Activated T-cell treated with anti-CD3 and anti-CD28 coated beads for 48 hours (primary cell): ENCODE measurements around the gene MRI1.
"Not testable (repeated sequence)": the region's sequence is repeated elsewhere in the genome, so short reads cannot be mapped to it uniquely, and the experiment has no call there.

Experiments used
- DNase-seq: peaks from one replicate; pipeline ENCODE4 v3.0.0-alpha.2; 2020; ENCODE audit warnings: low read depth

MRI1 gene

DNA sequence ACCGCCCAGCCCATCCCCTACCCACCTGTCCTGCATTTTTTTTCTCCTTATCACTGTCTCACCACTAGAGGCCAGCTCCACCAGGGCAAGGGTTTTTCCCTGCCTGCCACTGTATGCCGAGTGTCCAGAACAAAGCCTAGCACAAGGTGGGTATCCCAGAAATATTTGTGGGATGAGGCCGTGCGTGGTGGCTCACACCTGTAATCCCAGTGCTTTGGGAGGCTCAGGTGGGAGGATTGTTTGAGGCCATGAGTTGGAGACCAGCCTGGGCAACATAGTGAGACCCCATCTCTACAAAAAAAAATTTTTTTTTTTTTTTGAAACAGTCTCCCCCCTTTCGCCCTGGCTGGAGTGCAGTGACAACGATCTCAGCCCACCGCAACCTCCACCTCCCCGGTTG, 2.9 kb upstream of the MRI1 start:
- no peak for DNase-seq

DNA sequence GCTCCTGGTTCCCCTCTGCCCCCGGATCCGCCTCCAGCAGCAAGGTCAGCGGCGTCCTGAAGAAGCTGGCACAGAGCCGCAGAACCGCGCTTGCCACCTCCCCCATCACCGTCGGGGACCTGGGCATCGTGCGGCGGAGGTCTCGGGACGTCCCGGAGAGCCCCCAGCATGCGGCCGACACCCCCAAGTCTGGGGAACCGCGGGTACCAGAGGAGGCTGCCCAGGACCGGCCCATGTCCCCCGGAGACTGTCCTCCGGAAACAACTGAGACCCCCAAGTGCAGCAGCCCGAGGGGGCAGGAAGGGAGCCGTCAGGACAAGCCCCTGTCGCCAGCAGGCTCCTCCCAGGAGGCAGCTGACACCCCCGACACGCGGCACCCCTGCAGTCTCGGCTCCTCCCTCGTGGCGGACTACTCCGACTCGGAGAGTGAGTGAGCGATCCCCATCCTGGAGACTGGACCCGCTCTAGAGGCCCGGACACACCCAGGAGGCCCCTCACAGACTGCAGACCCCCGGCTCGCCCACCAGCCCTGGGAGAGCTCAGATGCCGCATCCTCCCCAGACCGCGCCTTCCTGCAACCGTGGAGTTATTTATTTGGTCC, 1.6 kb upstream of the MRI1 start:
- DNase-seq, result no peak

DNA sequence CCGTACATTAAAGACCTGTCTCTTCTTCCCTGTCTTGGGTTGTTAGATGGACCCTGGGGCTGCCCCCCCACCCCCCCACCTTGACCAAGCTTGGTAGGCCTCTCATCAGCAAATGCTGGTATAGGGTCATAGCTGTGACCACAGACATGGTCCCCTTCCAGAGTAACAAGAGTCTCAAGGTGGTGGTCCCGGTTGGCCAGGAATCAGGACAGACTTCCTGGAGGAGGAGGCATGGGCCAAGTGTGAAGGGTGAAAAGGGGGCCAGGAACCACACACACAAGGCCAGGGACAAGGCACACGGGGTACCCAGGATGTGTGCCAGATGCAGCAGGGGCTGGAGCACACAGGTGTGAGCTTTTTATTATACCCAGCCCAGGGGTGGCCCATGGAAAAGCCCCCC, 1.1 kb upstream of the MRI1 start:
- DNase-seq, result no peak

DNA sequence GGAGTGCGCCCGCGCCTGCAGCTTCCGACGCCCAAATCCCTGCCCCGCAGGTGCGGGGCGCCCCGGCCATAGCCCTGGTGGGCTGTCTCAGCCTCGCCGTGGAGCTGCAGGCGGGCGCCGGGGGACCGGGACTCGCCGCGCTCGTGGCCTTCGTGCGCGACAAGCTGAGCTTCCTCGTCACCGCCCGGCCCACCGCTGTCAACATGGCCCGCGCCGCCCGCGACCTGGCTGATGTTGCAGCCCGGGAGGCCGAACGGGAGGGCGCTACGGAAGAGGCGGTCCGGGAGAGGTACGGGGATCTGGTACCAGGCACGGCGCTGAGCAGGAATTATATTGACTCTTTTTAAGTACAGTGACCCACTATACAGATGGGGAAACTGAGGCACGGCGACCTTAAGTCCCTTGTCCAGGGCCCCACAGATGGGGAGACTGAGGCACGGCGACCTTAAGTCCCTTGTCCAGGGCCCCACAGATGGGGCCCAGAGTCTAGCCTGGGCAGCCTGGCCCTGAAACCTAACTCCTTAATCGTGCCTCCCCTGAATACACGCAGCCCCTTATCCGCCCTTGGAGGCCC, 586 bp downstream of the MRI1 start:
- peak; percentile 38 for DNase-seq

DNA sequence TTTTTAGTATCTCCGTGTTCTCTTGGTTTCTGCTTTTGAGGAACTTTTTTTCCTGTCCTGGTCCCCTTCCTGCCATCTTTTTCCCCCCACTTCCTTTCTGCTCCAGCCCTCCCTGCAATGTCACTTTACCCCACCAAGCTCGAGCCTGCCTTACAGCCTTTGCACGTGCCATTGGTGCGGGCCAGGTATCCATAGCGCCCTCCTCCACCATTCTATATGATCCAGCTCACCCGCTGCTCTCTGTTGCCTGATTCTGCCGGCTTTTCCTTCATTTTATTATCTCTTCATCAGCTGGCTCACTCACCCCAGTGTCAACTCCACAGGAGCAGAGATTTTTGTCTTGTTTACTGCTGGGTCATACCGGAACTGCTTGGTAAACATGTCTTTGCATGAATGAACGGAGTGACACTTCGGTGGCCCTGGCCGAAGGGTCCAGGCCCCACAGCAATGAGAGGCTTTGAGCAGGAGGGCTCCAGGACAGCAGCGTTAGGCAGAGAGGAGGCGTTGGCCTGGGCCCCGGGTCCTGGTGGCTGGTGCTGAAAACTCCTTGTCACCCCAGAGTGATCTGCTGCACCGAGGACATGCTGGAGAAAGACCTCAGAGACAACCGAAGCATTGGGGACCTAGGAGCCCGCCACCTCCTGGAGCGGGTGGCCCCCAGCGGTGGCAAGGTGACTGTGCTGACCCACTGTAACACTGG, 1.2 kb downstream of the MRI1 start:
- no peak for DNase-seq

DNA sequence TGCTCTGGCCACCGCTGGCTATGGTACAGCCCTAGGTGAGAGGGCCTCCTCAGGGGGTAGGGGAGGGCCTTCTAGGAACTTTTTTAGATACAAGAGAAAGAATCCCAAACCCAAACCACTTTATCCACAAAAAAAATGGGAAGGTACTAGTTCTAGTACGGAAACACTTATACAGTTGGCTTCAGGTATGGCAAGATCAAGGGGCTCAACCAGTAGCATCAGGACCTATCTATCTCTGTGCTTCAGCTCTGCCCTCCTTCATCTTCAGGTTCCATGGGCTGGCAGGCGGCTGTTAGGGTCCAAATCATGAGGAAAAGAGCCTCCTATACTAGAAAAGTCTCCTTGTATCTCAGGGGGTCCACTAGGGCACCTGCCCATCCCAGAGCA, 1.8 kb downstream of the MRI1 start:
- DNase-seq, result no peak

DNA sequence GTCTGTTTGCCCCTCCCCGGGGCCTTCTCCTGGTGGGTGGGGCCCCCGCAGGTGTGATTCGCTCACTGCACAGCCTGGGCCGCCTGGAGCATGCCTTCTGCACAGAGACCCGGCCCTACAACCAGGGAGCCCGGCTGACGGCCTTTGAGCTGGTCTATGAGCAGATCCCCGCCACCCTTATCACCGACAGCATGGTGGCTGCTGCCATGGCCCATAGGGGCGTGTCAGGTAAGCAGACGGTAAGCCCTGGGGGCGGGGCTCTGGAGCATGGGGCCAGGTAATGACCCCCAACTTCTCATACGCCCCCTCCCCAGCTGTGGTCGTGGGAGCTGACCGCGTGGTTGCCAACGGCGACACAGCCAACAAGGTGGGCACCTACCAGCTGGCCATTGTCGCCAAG, 4.2 kb downstream of the MRI1 start:
- DNase-seq, result no peak

DNA sequence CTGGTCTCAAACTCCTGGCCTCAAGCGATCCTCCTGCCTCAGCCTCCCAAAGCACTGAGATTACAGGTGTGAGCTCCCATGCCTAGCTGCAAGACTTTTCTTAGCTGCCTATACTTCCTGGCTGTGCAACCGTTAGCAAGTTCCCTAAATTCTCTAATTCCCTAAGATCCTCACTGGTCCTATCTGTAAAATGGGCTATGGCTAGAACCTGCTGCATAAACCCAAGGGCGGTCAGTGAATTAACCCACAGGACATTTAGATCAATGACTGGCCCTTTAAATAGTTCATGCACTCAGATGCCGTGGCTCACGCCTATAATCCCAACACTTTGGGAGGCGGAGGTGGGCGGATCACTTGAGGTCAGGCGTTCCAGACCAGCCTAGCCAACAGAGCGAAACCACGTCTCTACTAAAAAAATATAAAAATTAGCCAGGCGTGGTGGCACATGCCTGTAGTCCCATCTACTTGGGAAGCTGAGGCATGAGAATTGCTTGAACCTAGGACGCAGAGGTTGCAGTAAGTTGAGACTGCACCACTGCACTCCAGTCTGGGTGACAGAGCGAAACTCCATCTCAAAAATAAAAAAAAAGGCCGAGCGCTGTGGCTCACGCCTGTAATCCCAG, 5.8 kb downstream of the MRI1 start:
- DNase-seq, result no peak

DNA sequence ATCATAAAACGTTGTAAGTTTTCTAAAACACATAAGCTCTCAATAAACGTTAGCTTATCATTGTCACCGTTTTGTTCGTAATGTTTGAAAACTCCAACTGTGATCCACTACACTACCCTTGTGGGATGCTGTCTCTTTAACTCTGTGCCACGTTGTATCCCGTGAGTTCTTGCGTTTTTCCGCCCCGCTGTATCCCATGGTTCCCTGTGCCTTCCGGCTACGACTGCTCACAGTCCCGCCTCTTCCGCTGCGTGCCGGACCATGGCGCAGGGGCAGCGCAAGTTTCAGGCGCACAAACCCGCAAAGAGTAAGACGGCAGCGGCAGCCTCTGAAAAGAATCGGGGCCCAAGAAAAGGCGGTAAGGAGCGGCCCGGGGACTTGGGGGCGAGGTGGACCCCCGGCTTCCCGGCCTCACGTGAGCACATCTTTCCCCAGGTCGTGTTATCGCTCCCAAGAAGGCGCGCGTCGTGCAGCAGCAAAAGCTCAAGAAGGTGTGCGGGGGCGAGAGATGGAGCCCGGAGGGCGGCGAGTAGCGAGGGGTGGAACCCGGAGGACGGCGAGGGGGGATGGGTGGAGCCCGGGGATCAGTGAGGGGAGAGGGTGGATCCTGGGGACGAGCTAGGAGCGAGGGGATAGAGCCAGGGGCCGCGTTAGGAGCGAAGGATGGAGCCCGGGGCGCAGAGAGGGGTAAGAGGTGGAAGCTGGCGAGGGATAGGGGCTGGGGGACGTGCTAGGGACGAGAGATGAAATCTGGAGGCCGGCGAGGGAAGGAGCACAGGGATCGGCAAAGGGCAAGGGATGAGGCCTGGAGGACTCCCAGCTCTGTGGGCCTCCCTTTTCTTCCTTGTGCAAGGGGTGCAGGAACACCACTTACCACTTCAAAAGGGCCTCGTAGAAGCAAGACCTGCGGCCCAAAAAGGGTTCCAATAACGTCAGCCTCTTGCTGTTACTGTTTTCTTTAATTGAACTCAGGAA, 10.2 kb downstream of the MRI1 start, which contains the start of gene C19orf53:
Gene C19orf53, plus strand, starts transcription at position 240 of the 975 bp plus-strand sequence. Its CDS starts 22 bp downstream, at position 262.
- peak; percentile 84 for DNase-seq

DNA sequence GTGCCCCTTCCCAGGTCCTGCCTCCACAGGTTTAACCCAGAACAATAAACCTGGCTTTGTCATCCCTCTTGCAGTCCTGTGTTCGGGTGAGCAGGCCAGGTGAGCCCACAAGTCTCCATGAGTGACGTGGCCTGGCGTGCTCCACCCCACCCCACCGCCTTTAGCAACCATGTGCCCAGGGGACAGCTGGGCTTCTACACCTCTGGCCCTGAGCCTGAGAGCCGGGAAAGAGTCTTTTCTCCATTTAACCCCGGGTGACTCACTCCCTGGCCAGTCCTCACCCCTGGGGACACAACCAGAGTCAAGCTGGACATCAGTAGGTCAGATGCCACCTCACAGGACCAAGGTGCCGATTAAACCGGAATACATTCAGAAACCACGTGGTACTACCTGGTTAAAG, 14.1 kb downstream of the MRI1 start:
- no peak for DNase-seq

DNA sequence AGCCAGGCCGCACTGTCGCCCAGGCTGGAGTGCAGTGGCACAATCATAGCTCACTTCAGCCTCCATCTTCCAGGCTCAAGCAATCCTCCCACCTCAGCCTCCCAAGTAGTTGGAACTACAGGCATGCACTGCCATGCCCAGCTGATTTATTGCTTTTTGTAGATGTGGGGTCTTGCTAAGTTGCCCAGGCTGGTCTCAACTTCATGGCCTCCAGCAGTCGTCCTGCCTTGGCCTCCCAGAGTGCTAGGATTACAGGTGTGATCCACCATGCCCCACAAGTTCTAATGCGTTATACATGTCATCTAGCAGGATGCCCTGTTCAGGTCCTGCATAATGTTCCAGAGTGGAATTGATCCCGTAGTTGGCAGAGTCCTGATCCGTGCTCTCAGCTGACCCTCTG, 14.5 kb downstream of the MRI1 start:
- DNase-seq, result no peak

DNA sequence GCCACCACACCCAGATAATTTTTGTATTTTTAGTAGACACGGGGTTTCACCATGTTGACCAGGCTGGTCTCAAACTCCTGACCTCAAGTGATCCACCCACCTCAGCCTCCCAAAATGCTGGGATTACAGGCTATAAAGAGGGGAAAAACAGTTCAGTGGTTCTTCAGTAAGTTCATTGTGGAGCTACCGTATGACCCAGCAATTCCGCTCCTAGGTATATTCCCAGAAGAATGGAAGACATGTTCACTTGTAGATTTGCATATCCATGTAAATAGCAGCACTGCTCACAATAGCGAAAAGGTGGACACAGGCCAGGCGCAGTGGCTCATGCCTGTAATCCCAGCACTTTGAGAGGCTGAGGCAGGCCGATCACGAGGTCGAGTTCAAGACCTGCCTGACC, 15.5 kb downstream of the MRI1 start:
- DNase-seq, result not testable (repeated sequence)

DNA sequence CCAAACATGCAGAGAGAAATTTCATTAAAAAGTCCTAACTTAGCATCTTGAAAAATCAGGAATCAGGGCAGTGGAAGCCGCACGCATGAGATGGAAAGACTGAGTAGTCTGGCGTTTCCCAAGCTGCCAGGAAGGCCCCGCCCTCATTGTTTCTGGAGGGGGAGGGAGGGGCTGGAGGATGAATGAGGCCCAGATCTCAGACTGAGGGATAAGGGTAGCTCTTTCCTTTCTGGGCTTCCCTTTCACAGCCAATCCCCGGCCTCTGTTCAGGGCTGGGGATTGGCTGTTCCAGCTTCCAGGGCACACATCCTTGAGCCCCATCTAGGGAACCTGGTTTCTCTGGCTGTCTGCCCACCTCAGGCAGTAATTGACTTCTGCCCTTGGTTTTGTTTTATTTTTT, 17.2 kb downstream of the MRI1 start:
- DNase-seq, result no peak

DNA sequence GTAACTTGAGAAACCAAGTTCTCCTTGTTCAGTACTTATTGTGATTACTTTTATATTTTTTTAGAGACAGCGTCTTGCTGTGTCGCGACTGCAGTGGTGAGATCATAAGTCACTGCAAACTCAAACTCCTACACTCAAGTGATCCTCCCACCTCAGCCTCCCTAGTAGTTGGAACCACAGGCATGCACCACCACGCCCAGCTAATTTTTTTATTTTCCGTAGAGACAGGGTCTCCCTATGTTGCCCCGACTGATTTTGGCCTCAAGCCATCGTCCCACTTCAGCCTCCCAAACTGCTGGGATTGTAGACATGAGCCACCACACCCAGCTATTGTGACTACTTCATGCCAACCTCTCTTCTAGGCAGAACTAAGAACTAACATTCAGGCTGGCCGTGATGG, 18.2 kb downstream of the MRI1 start:
- no peak for DNase-seq

DNA sequence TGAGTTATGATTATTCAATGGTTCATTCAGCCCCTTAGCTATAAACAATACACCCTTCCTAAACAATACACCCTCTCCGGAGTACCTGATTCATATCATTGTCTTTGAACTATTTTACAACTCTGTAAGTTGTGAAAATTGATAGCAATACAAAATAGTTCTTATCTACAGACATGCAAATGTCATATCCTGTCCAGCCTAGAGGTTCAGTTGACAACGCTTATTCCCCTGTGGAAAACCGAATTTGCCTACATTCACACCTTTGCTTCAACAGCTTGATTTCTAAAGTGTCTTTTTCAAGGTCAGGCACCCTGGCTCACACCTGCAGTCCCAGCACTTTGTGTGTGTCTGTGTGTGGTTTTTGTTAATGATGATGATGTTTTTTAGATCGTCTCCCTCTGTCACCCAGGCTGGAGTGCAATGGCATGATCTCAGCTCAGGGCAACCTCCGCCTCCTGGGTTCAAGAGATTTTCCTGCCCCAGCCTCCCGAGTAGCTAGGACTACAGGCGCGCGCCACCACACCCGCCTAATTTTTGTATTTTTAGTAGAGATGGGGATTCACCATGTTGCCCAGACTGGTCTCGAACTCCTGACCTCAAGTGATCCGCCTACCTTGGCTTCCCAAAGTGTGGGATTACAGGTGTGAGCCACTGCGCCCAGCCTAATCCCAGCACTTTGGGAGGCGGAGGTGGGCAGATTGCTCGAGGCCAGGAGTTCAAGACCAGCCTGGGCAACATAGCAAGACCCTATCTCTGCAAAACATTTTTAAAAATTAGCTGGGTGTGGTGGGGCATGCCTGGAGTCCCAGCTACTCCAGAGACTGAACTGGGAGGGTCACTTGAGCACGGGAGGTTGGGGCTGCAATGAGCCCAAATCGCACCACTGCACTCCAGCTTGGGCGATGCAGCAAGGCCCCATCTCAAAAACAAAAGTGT, 19.5 kb downstream of the MRI1 start:
- no peak for DNase-seq

DNA sequence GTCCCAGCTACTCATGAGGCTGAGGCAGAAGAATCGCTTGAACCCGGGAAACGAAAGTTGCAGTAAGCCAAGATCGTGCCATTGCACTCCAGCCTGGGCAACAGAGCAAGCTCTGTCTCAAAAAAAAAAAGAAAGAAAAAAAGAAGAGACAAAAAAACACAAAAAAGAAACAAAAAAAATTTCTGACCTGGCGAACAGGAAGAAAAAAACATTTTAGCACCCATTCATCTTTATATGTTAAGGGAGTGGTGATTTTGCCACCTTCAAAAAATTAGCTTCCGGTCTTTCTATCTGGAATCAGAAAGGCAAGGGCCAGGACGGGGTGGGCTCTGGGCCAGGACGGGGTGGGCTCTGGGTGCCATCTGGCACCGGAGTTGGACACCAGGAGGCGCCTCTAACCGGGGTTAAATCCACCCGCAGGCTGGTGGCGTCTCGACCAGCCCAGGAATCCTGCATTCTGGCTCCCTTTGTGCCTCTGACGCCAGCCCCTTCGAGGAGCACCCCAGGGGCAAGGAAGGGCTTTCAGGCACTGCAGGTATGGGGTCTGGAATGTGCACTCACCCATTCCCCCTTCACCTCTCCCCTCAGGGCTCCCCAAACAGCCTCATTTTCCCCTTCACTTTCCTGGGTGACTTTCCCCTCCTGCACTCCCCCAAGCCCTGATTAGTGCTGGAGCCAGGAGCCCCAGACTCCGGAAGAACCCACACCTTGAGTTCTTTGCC, 20.6 kb downstream of the MRI1 start:
- DNase-seq, result peak; percentile 68

DNA sequence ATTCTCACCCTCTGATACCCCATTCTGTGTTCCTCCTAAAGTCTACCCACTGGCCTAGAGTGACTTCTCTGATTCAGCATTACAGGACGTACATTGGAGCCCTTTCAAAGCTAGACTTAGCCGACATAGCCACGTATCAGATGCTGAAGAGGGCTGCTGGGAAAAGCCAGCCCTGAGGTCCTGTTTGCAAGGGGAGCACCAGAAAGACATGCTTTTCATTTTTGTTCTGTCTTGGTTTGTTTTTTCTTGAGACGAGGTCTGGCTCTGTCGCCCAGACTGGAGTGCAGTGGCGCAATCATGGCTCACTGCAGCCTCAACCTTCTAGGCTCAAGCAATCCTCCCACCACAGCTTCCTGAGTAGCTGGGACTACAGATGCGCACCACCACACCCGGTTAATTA, 24.7 kb downstream of the MRI1 start:
- no peak for DNase-seq

DNA sequence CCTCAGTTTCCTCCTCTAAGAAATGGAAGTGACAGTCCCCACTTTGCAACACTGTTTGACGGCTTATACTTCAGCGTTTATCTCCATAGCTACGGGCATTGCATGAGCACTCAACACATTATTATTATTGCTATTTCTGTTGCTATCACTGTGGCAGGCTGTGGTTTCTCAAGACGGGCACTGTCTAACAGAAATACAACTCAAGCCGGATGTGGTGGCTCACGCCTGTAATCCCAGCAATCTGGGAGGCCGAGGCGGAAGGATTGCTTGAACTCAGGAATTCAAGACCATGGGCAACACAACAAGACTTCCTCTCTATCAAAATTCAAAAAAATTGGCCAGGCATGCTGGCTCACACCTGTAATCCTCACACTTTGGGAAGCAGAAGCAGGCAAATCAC, 26.0 kb downstream of the MRI1 start:
- no peak for DNase-seq

DNA sequence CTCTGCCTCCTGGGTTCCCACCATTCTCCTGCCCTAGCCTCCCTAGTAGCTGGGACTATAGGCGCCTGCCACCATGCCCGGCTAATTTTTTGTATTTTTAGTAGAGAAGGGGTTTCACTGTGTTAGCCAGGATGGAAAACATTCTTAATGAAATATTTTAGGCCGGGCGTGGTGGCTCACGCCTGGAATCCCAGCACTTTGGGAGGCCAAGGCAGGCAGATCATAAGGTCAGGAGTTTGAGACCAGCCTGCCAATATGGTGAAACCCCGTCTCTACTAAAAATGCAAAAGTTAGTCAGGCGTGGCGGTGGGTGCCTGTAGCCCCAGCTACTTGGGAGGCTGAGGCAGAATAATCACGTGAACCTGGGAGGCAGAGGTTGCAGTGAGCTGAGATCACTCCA, 29.0 kb downstream of the MRI1 start:
- not testable (repeated sequence) for DNase-seq

DNA sequence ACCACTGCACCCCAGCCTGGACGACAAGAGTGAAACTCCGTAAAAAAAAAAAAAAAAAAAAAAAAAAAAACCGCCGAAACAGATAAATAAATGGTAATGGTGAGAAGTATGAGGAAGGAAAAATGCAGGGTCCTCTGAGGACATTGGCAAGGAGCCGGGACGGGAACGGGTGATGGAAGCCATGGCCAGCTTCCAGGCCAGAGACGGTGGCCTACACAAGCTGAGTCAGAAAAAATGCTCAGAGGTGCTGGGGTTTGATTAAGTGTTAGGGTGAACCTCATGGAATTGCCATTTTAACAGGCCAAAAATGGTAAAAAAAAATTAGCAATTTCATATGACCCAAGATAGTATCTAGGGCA, 30.1 kb downstream of the MRI1 start:
- DNase-seq, result no peak
